IMR-90 (cell line): ENCODE measurements around the gene TEP1.
"Not testable (repeated sequence)": the region's sequence is repeated elsewhere in the genome, so short reads cannot be mapped to it uniquely, and the experiment has no call there.

Experiments used
- CTCF ChIP-seq: conservative IDR thresholded peaks from 2 replicates; pipeline ENCODE4 v1.5.1; 2012; ENCODE audit warnings: mild to moderate bottlenecking, low read depth, low read length, improper control_type of control experiment
- POLR2A ChIP-seq: IDR thresholded peaks from 2 replicates; pipeline ENCODE4 v1.6.1; 2012; ENCODE audit warnings: mild to moderate bottlenecking, low read depth, low read length

GRCh38 chr14:20443650-20444049, 30.3 kb upstream of the TEP1 start:
- not testable (repeated sequence) for TF ChIP-seq POLR2A, CTCF
